Endothelial cell of umbilical vein (primary cell): ENCODE measurements around the gene MTFP1. TPM values are rescaled to one million over a fixed set of nuclear protein-coding genes. Genes with fewer than 3 reads are reported as not detected.
"Not testable (repeated sequence)": the region's sequence is repeated elsewhere in the genome, so short reads cannot be mapped to it uniquely, and the experiment has no call there.

Experiments
- BruUV-seq: library from RNA; stranded (reverse); fragments of 400-500 nt; replicated peaks from 2 replicates; lab custom pipeline; 2021; lab: Mats Ljungman, UMichigan
- CTCF ChIA-PET: fragments of 300-600, 350-600 bp; sonication (Branson Sonifier 250); formaldehyde crosslinking; loops from one replicate; lab custom pipeline; 2021; ENCODE audit warnings: antibody characterized with exemption, inconsistent platforms; lab: Charles Lee
- POLR2A ChIA-PET: fragments of 300-600, 350-600 bp; sonication (Branson Sonifier 250); formaldehyde crosslinking; loops from one replicate; lab custom pipeline; 2021; ENCODE audit warnings: antibody characterized with exemption, inconsistent platforms; lab: Charles Lee
- DNase-seq: peaks from one replicate; pipeline ENCODE4 v3.0.0-alpha.2; 2011; ENCODE audit warnings: low read depth, low spot score
- FAIRE-seq: peaks from 2 replicates; lab custom pipeline; 2011; peaks lifted over from hg19 to GRCh38; lab: Jason Lieb, UNC
- H2AFZ ChIP-seq: 2 replicates; pipeline ENCODE4 v1.6.0; 2012; ENCODE audit warnings: low read depth, low read length, control low read depth, inconsistent platforms
- H3K27ac ChIP-seq: 2 replicates; pipeline ENCODE4 v1.5.1; 2011; ENCODE audit warnings: low read depth, mild to moderate bottlenecking, control low read depth, low read length, moderate library complexity; ENCODE audit not compliant: insufficient read depth
- H3K27me3 ChIP-seq, 2 experiments: 2 replicates each; pipeline versions ENCODE4 v1.6.0 to v1.6.1; 2011; ENCODE audit warnings: low read length in 2 of 2, mixed read lengths in 1 of 2; ENCODE audit not compliant: control insufficient read depth in 2 of 2, insufficient read depth in 2 of 2
- H3K36me3 ChIP-seq, 2 experiments: 2 replicates in 1 of 2; 3 replicates in 1 of 2; pipeline ENCODE4 v1.5.1; 2011; ENCODE audit warnings: low read length in 2 of 2, mild to moderate bottlenecking in 1 of 2, moderate library complexity in 1 of 2; ENCODE audit not compliant: control insufficient read depth in 2 of 2, insufficient read depth in 2 of 2; ENCODE audit errors: extremely low read depth in 1 of 2
- H3K4me1 ChIP-seq: 3 replicates; pipeline ENCODE4 v1.5.1; 2011; ENCODE audit warnings: mild to moderate bottlenecking, low read length; ENCODE audit not compliant: control insufficient read depth, insufficient read depth; ENCODE audit errors: extremely low read depth
- H3K4me2 ChIP-seq: 2 replicates; pipeline ENCODE4 v1.6.1; 2011; ENCODE audit warnings: low read length, control low read depth, mixed read lengths; ENCODE audit not compliant: insufficient read depth
- H3K4me3 ChIP-seq, 3 experiments: fragments of 200-600 bp in 1 of 3; sonication (generic), shearing (Covaris generic) in 1 of 3; replicated peaks in 1 of 3; 2 replicates each; pipeline ENCODE4 v1.5.1; 2011 to 2016; ENCODE audit warnings: control low read depth in 3 of 3, low read length in 3 of 3, mild to moderate bottlenecking in 2 of 3, inconsistent platforms in 1 of 3, low read depth in 1 of 3, moderate library complexity in 1 of 3; ENCODE audit not compliant: insufficient read depth in 1 of 3
- H3K79me2 ChIP-seq: 2 replicates; pipeline ENCODE4 v1.6.0; 2012; ENCODE audit warnings: low read length, inconsistent platforms; ENCODE audit not compliant: control insufficient read depth, insufficient read depth
- H3K9ac ChIP-seq: replicated peaks from 2 replicates; pipeline ENCODE3; 2011; ENCODE audit warnings: low read length, control low read depth; ENCODE audit not compliant: insufficient read depth; ENCODE audit errors: extremely low read depth
- H3K9me1 ChIP-seq: replicated peaks from 3 replicates; pipeline ENCODE4 v1.6.0; 2011; ENCODE audit warnings: mild to moderate bottlenecking, low read length; ENCODE audit not compliant: control insufficient read depth, insufficient read depth; ENCODE audit errors: extremely low read depth
- H3K9me3 ChIP-seq: replicated peaks from 2 replicates; pipeline ENCODE4 v1.5.1; 2012; ENCODE audit warnings: low read length, inconsistent platforms; ENCODE audit not compliant: control insufficient read depth, insufficient read depth
- H4K20me1 ChIP-seq: replicated peaks from 2 replicates; pipeline ENCODE3; 2011; ENCODE audit warnings: mild to moderate bottlenecking, low read length; ENCODE audit not compliant: control insufficient read depth, insufficient read depth; ENCODE audit errors: extremely low read depth
- CTCF ChIP-seq, 2 donors: IDR thresholded peaks; 1 replicate in 1 of 2; 2 replicates in 1 of 2; pipeline ENCODE4 v1.5.1; 2011; ENCODE audit warnings: low read length in 2 of 2, mild to moderate bottlenecking in 2 of 2, moderate library complexity in 2 of 2, control low read depth in 1 of 2, inconsistent platforms in 1 of 2, low read depth in 1 of 2; ENCODE audit not compliant: insufficient read depth in 1 of 2; ENCODE audit errors: extremely low read depth in 1 of 2
- EZH2 ChIP-seq: IDR thresholded peaks from 2 replicates; pipeline ENCODE4 v1.6.1; 2012; ENCODE audit warnings: borderline replicate concordance, low read depth, mild to moderate bottlenecking, moderate library complexity, low read length, inconsistent platforms; ENCODE audit not compliant: severe bottlenecking
- FOS ChIP-seq: IDR thresholded peaks from 2 replicates; pipeline ENCODE4 v1.6.1; 2011; ENCODE audit warnings: mild to moderate bottlenecking, low read length, moderate library complexity, borderline replicate concordance; ENCODE audit not compliant: insufficient read depth
- GATA2 ChIP-seq: IDR thresholded peaks from 2 replicates; pipeline ENCODE4 v1.7.0; 2011; ENCODE audit warnings: low read depth, mild to moderate bottlenecking, moderate library complexity, mixed read lengths, low read length; ENCODE audit not compliant: insufficient read length, insufficient read depth
- JUN ChIP-seq: IDR thresholded peaks from 2 replicates; pipeline ENCODE4 v1.6.1; 2011; ENCODE audit warnings: borderline replicate concordance, low read depth; ENCODE audit not compliant: insufficient read length, insufficient read depth
- MAX ChIP-seq: IDR thresholded peaks from 2 replicates; pipeline ENCODE4 v1.6.1; 2011; ENCODE audit not compliant: insufficient read depth, insufficient read length
- MYC ChIP-seq: IDR thresholded peaks from one replicate; pipeline ENCODE4 v1.6.1; 2011; ENCODE audit warnings: mild to moderate bottlenecking, low read depth, low read length
- dilution Hi-C: fragments of 300-500 bp; cut with MboI; formaldehyde crosslinking; loops from one replicate; pipeline ENCODE4 v1.15.0; 2019; ENCODE audit warnings: low sequenced_read_pairs; ENCODE audit not compliant: extremely low pct_ligation_motif_present
- intact Hi-C: fragments of 100-400 bp; cut with micrococcal nuclease; formaldehyde crosslinking; loops from one replicate; pipeline ENCODE4 v1.10.0; 2022
- polyA plus RNA-seq, 4 experiments: library from polyadenylated mRNA; depleted of rRNA in 3 of 4; stranded (reverse) in 3 of 4; unstranded in 1 of 4; fragments of >200 nt; gene quantifications; 2 replicates each; pipeline versions ENCODE4 v1.2.1 to v1.2.3, GENCODE V29; 2011 to 2012; ENCODE audit warnings: missing spikeins in 1 of 4
- total RNA-seq: library from RNA; stranded (reverse); gene quantifications from 2 replicates; pipeline ENCODE4 v1.2.3, GENCODE V29; 2021

Gene MTFP1
- total and polyA plus RNA-seq, 2 donors (not counting 3 experiments of a cell fraction or from before 2014, with no cell fraction given), result 30.3 to 41.9 TPM

GRCh38 chr22:30402028-30402765, 23.4 kb upstream of the MTFP1 start:
- intact Hi-C loops, result no loop called here
- BruUV-seq, result no TSS peak
- FAIRE-seq, result no peak

DNA sequence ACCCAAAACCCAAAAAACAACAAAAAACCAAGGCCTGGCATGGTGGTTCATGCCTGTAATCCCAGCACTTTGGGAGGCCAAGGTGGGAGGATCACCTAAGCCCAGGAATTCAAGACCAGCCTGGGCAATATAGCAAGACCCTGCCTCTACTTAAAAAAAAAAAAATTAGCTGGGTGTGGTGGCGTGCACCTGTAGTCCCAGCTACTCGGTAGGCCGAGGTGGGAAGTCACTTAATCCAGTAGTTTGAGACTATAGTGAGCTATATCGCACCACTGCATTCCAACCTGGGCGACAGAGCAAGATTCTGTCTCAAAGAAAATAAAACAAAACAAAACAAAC, 22.8 kb upstream of the MTFP1 start:
- DNase-seq, H3K27me3 ChIP-seq, H3K4me3 ChIP-seq, FAIRE-seq, H4K20me1 ChIP-seq, BruUV-seq, H3K9ac ChIP-seq, H3K4me1 ChIP-seq, H3K9me1 ChIP-seq, intact Hi-C loops, H3K4me2 ChIP-seq, H2AFZ ChIP-seq, H3K27ac ChIP-seq, H3K9me3 ChIP-seq, dilution Hi-C loops: not testable (repeated sequence)
- peaks cover 3 to 22% of the 10 kb centered on the region in 2 experiments for H3K36me3 ChIP-seq
- H3K79me2 ChIP-seq, result peaks cover 38% of the 10 kb centered on the region
- POLR2A ChIA-PET, result interaction anchor here (0.7 kb wide), 1 partner anchor 29 kb away, joined by 3 read pairs; no protein-coding TSS in a partner anchor
- CTCF ChIA-PET, result interaction anchor here (0.7 to 1.8 kb wide), 3 partner anchors 15 to 24 kb away, joined by 3 to 5 read pairs (median 5); no protein-coding TSS in a partner anchor

More at GRCh38 chr22:30402028-30402765, 23.4 kb upstream of the MTFP1 start:
- H3K36me3 ChIP-seq, result peaks cover 3 to 19% of the 10 kb centered on the region in 2 experiments
- H3K4me2 ChIP-seq, result no peak overlapping the region
- H3K27me3 ChIP-seq, result no peaks in the 10 kb centered on the region
- H3K9me3 ChIP-seq, result no peaks in the 10 kb centered on the region
- no peak overlapping the region for H3K9ac ChIP-seq
- no peak overlapping the region for H3K27ac ChIP-seq
- peaks cover 12% of the 10 kb centered on the region for H3K4me1 ChIP-seq
- CTCF ChIA-PET, result interaction anchor here (0.7 to 1.8 kb wide), 4 partner anchors 15 to 24 kb away, joined by 3 to 5 read pairs (median 4); partner anchors contain the start of gene RNF215
- dilution Hi-C loops, result no loop called here
- H4K20me1 ChIP-seq, result no peaks in the 10 kb centered on the region
- peaks cover 43% of the 10 kb centered on the region for H3K79me2 ChIP-seq
- H3K9me1 ChIP-seq, result no peaks in the 10 kb centered on the region
- POLR2A ChIA-PET, result interaction anchor here (0.7 kb wide), 1 partner anchor 29 kb away, joined by 3 read pairs; no protein-coding TSS in a partner anchor
- no peak overlapping the region for H3K4me3 ChIP-seq
- TF ChIP-seq FOS (no peak), EZH2 (no peak), GATA2 (no peak), MYC (no peak), CTCF (IDR thresholded peaks at IDR 0.05; ENCODE audit: extremely low read depth in 1 of 2, insufficient read depth in 1 of 2, low read depth in 1 of 2, low read length in 2 of 2) (no peak), MAX (no peak), JUN (no peak)
- DNase-seq, result no peak
- no peak overlapping the region for H2AFZ ChIP-seq
